ENCODE measurements around the gene TOR4A. TPM values are rescaled to one million over a fixed set of nuclear protein-coding genes. Genes with fewer than 3 reads are reported as not detected.

Gene TOR4A
- total RNA-seq, 1 donor from 2014 or later: 1.9 TPM

GRCh38 chr9:137313326-137313936, 35.9 kb downstream of the TOR4A start:
- H3K9me3 Mint-ChIP-seq (ENCODE audit: unreplicated experiment): no peaks in the 10 kb centered on the region
- TF ChIP-seq CTCF (IDR thresholded peaks at IDR 0.05): no peak
- no peaks in the 10 kb centered on the region for H3K36me3 Mint-ChIP-seq (ENCODE audit: unreplicated experiment)
- H3K4me3 Mint-ChIP-seq (ENCODE audit: unreplicated experiment): no peak overlapping the region
- H3K27me3 Mint-ChIP-seq (ENCODE audit: unreplicated experiment): no peaks in the 10 kb centered on the region
- H3K4me1 Mint-ChIP-seq (ENCODE audit: unreplicated experiment): peaks cover 3% of the 10 kb centered on the region
- no peak overlapping the region for H3K27ac Mint-ChIP-seq (ENCODE audit: unreplicated experiment)
- no peak for DNase-seq (ENCODE audit: extremely low spot score, unreplicated experiment)

GRCh38 chr9:137313956-137314560, 36.5 kb downstream of the TOR4A start:
- no peak overlapping the region for H3K4me3 Mint-ChIP-seq (ENCODE audit: unreplicated experiment)
- peaks cover 8% of the 10 kb centered on the region for H3K4me1 Mint-ChIP-seq (ENCODE audit: unreplicated experiment)
- TF ChIP-seq CTCF (IDR thresholded peaks at IDR 0.05): no peak
- H3K27ac Mint-ChIP-seq (ENCODE audit: unreplicated experiment): no peak overlapping the region
- no peak for DNase-seq (ENCODE audit: extremely low spot score, unreplicated experiment)
- no peaks in the 10 kb centered on the region for H3K36me3 Mint-ChIP-seq (ENCODE audit: unreplicated experiment)
- H3K9me3 Mint-ChIP-seq (ENCODE audit: unreplicated experiment): no peaks in the 10 kb centered on the region
- no peaks in the 10 kb centered on the region for H3K27me3 Mint-ChIP-seq (ENCODE audit: unreplicated experiment)

- no peaks in the 10 kb centered on the region for H3K9me3 Mint-ChIP-seq (ENCODE audit: unreplicated experiment)
- TF ChIP-seq CTCF (IDR thresholded peaks at IDR 0.05): no peak
- peaks cover 8% of the 10 kb centered on the region for H3K4me1 Mint-ChIP-seq (ENCODE audit: unreplicated experiment)
- DNase-seq (ENCODE audit: extremely low spot score, unreplicated experiment): no peak
- no peak overlapping the region for H3K4me3 Mint-ChIP-seq (ENCODE audit: unreplicated experiment)
- no peaks in the 10 kb centered on the region for H3K27me3 Mint-ChIP-seq (ENCODE audit: unreplicated experiment)
- H3K27ac Mint-ChIP-seq (ENCODE audit: unreplicated experiment): no peak overlapping the region
- H3K36me3 Mint-ChIP-seq (ENCODE audit: unreplicated experiment): no peaks in the 10 kb centered on the region
Observed at GRCh38 chr9:137314561-137315560, 37.3 kb downstream of the TOR4A start.

- DNase-seq (ENCODE audit: extremely low spot score, unreplicated experiment): no peak
- H3K27ac Mint-ChIP-seq (ENCODE audit: unreplicated experiment): no peak overlapping the region
- no peaks in the 10 kb centered on the region for H3K36me3 Mint-ChIP-seq (ENCODE audit: unreplicated experiment)
- H3K4me1 Mint-ChIP-seq (ENCODE audit: unreplicated experiment): peaks cover 7% of the 10 kb centered on the region
- TF ChIP-seq CTCF (IDR thresholded peaks at IDR 0.05): no peak
- H3K9me3 Mint-ChIP-seq (ENCODE audit: unreplicated experiment): no peaks in the 10 kb centered on the region
- H3K27me3 Mint-ChIP-seq (ENCODE audit: unreplicated experiment): no peaks in the 10 kb centered on the region
- no peak overlapping the region for H3K4me3 Mint-ChIP-seq (ENCODE audit: unreplicated experiment)
Observed at GRCh38 chr9:137315581-137316011, 38.1 kb downstream of the TOR4A start.

All from osteocyte (in vitro differentiated cells).